Prostate gland (tissue), 2 donors: Measurements from ENCODE around the gene TNRC6C.

Source experiments
- POLR2A ChIP-seq: fragments of 450-650 bp; IDR thresholded peaks from one replicate; pipeline ENCODE4 v1.6.1; 2016; ENCODE audit warnings: antibody characterized with exemption, mild to moderate bottlenecking
- POLR2AphosphoS5 ChIP-seq: sonication (generic); formaldehyde crosslinking; IDR thresholded peaks from one replicate; pipeline ENCODE4 v1.6.1; 2017; ENCODE audit warnings: antibody characterized with exemption
- TF ChIP-seq, protein P1 (sequence below), 4 experiments: fragments of 200-600 bp in 2 of 4; fragments of 450-650 bp in 2 of 4; sonication (generic) in 2 of 4; IDR thresholded peaks; 1 replicate in 3 of 4; 2 replicates in 1 of 4; pipeline ENCODE4 v1.5.1; 2016 to 2019; ENCODE audit warnings: antibody characterized with exemption in 4 of 4, mild to moderate bottlenecking in 2 of 4, moderate library complexity in 2 of 4

DNA sequence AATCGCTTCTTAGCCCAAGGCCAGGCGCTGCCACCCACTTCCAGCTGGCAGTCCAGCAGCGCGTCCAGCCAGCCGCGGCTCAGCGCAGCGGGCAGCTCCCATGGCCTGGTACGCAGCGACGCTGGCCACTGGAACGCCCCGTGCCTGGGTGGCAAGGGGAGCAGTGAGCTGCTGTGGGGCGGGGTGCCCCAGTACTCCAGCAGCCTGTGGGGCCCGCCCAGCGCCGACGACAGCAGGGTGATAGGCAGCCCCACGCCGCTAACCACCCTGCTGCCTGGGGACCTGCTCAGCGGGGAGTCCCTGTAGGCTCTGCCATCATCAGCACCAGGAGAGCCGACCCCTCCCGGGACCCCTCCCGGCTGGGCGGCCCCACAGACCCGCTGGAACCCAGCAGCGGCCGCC, 146.0 kb downstream of the TNRC6C start:
- TF ChIP-seq, protein P1, sequence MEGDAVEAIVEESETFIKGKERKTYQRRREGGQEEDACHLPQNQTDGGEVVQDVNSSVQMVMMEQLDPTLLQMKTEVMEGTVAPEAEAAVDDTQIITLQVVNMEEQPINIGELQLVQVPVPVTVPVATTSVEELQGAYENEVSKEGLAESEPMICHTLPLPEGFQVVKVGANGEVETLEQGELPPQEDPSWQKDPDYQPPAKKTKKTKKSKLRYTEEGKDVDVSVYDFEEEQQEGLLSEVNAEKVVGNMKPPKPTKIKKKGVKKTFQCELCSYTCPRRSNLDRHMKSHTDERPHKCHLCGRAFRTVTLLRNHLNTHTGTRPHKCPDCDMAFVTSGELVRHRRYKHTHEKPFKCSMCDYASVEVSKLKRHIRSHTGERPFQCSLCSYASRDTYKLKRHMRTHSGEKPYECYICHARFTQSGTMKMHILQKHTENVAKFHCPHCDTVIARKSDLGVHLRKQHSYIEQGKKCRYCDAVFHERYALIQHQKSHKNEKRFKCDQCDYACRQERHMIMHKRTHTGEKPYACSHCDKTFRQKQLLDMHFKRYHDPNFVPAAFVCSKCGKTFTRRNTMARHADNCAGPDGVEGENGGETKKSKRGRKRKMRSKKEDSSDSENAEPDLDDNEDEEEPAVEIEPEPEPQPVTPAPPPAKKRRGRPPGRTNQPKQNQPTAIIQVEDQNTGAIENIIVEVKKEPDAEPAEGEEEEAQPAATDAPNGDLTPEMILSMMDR (IDR thresholded peaks at IDR 0.05): no peak
- TF ChIP-seq POLR2AphosphoS5 (no peak), POLR2A (no peak)
